H1 (cell line): Measurements from ENCODE around the gene RWDD3. TPM values are rescaled to one million over a fixed set of nuclear protein-coding genes. Genes with fewer than 3 reads are reported as not detected.

Experiments used
- CTCF ChIA-PET: fragments of 300-600 bp; sonication (Branson Sonifier 250); formaldehyde crosslinking; loops from one replicate; lab custom pipeline; 2021; ENCODE audit not compliant: partially characterized antibody; lab: Charles Lee
- POLR2A ChIA-PET: fragments of 300-600 bp; sonication (Branson Sonifier 250); formaldehyde crosslinking; loops from one replicate; lab custom pipeline; 2021; ENCODE audit warnings: inconsistent platforms; ENCODE audit not compliant: partially characterized antibody; lab: Charles Lee
- DNase-seq, 2 experiments: peaks; one replicate each; pipeline versions ENCODE4 v3.0.0 to v3.0.0-alpha.2; 2010 to 2022; ENCODE audit warnings: low spot score in 2 of 2, low read depth in 1 of 2, mixed read lengths in 1 of 2
- FAIRE-seq: peaks from 2 replicates; lab custom pipeline; 2011; peaks lifted over from hg19 to GRCh38; lab: Jason Lieb, UNC
- H2AFZ ChIP-seq: 2 replicates; pipeline ENCODE4 v1.8.1; 2012; ENCODE audit warnings: low read length, inconsistent platforms
- H2AK5ac ChIP-seq: 2 replicates; pipeline ENCODE4 v1.6.1; 2013; ENCODE audit warnings: low read depth, low read length
- H2BK120ac ChIP-seq: replicated peaks from 2 replicates; pipeline ENCODE3; 2013; ENCODE audit warnings: low read depth, low read length, inconsistent platforms
- H2BK12ac ChIP-seq: 2 replicates; pipeline ENCODE4 v1.6.1; 2013; ENCODE audit warnings: low read depth, low read length
- H2BK15ac ChIP-seq: 2 replicates; pipeline ENCODE4 v1.6.1; 2013; ENCODE audit warnings: low read length
- H2BK20ac ChIP-seq: 2 replicates; pipeline ENCODE4 v1.6.1; 2013; ENCODE audit warnings: low read length
- H2BK5ac ChIP-seq: 2 replicates; pipeline ENCODE4 v1.6.1; 2013; ENCODE audit warnings: low read depth, low read length
- H3K14ac ChIP-seq: 2 replicates; pipeline ENCODE4 v1.6.1; 2013; ENCODE audit warnings: inconsistent platforms; ENCODE audit not compliant: insufficient read length
- H3K18ac ChIP-seq: 2 replicates; pipeline ENCODE4 v1.6.1; 2013; ENCODE audit warnings: low read length; ENCODE audit errors: extremely low read depth
- H3K23ac ChIP-seq: 2 replicates; pipeline ENCODE4 v1.6.1; 2013; ENCODE audit warnings: inconsistent platforms; ENCODE audit not compliant: insufficient read length
- H3K23me2 ChIP-seq: 2 replicates; pipeline ENCODE4 v1.6.1; 2013; ENCODE audit warnings: low read depth, low read length
- H3K27ac ChIP-seq: 2 replicates; pipeline ENCODE4 v1.6.1; 2011; ENCODE audit warnings: low read depth, low read length, inconsistent platforms
- H3K27me3 ChIP-seq, 4 experiments: replicated peaks in 1 of 4; 1 replicate in 1 of 4; 2 replicates in 3 of 4; pipeline versions ENCODE4 v1.6.1 to v1.8.1; 2011 to 2013; ENCODE audit warnings: low read length in 3 of 4, mild to moderate bottlenecking in 3 of 4, inconsistent platforms in 2 of 4, mixed read lengths in 2 of 4, moderate library complexity in 1 of 4; ENCODE audit not compliant: control insufficient read depth in 3 of 4, insufficient read depth in 3 of 4; ENCODE audit errors: extremely low read depth in 1 of 4
- H3K36me3 ChIP-seq, 4 experiments: 2 replicates each; pipeline versions ENCODE4 v1.6.1 to v1.8.1; 2011 to 2013; ENCODE audit warnings: mild to moderate bottlenecking in 4 of 4, low read length in 3 of 4, moderate library complexity in 2 of 4, control low read depth in 1 of 4, inconsistent platforms in 1 of 4; ENCODE audit not compliant: insufficient read depth in 4 of 4, control insufficient read depth in 2 of 4
- H3K4ac ChIP-seq: replicated peaks from 2 replicates; pipeline ENCODE3; 2013; ENCODE audit warnings: low read length, low read depth, mixed read lengths, inconsistent platforms; ENCODE audit not compliant: insufficient read length
- H3K4me1 ChIP-seq, 4 experiments: replicated peaks in 1 of 4; 1 replicate in 1 of 4; 2 replicates in 3 of 4; pipeline versions ENCODE4 v1.6.1 to v1.8.1; 2011 to 2013; ENCODE audit warnings: low read length in 3 of 4, inconsistent platforms in 2 of 4, mixed read lengths in 1 of 4; ENCODE audit not compliant: insufficient read depth in 4 of 4, control insufficient read depth in 3 of 4
- H3K4me2 ChIP-seq, 2 experiments: 2 replicates each; pipeline versions ENCODE4 v1.6.1 to v1.8.1; 2011 to 2013; ENCODE audit warnings: low read depth in 2 of 2, low read length in 2 of 2, control low read depth in 1 of 2, inconsistent platforms in 1 of 2, mild to moderate bottlenecking in 1 of 2; ENCODE audit not compliant: insufficient read depth in 1 of 2
- H3K4me3 ChIP-seq, 4 experiments: fragments of 200-600, 300-600 bp in 1 of 4; sonication (generic), shearing (Covaris generic), sonication (Bioruptor Twin) in 1 of 4; 2 replicates each; pipeline versions ENCODE4 v1.5.1 to v1.8.1; 2011 to 2016; ENCODE audit warnings: low read length in 4 of 4, low read depth in 3 of 4, control low read depth in 2 of 4, inconsistent platforms in 2 of 4, mild to moderate bottlenecking in 2 of 4, mixed read lengths in 1 of 4, moderate library complexity in 1 of 4; ENCODE audit not compliant: insufficient read depth in 2 of 4; ENCODE audit errors: extremely low read depth in 1 of 4
- H3K56ac ChIP-seq: replicated peaks from 2 replicates; pipeline ENCODE3; 2013; ENCODE audit warnings: low read depth, mild to moderate bottlenecking, mixed read lengths, low read length, inconsistent platforms; ENCODE audit not compliant: insufficient read length
- H3K79me1 ChIP-seq: 2 replicates; pipeline ENCODE4 v1.6.1; 2013; ENCODE audit warnings: low read depth, low read length, control low read depth
- H3K79me2 ChIP-seq, 2 experiments: 2 replicates each; pipeline versions ENCODE4 v1.6.1 to v1.8.1; 2012 to 2013; ENCODE audit warnings: low read length in 2 of 2, mild to moderate bottlenecking in 2 of 2, inconsistent platforms in 1 of 2; ENCODE audit not compliant: insufficient read depth in 2 of 2, control insufficient read depth in 1 of 2
- H3K9ac ChIP-seq, 4 experiments: replicated peaks in 1 of 4; 1 replicate in 1 of 4; 2 replicates in 3 of 4; pipeline versions ENCODE4 v1.6.1 to v1.8.1; 2011 to 2013; ENCODE audit warnings: low read depth in 3 of 4, low read length in 3 of 4, control low read depth in 2 of 4, mild to moderate bottlenecking in 2 of 4, moderate library complexity in 2 of 4, inconsistent platforms in 1 of 4; ENCODE audit errors: extremely low read depth in 1 of 4
- H3K9me3 ChIP-seq, 2 experiments: 2 replicates each; pipeline versions ENCODE4 v1.6.1 to v1.8.1; 2012 to 2013; ENCODE audit warnings: mild to moderate bottlenecking in 2 of 2, moderate library complexity in 2 of 2, control low read depth in 1 of 2, inconsistent platforms in 1 of 2, low read depth in 1 of 2, low read length in 1 of 2, mixed read lengths in 1 of 2; ENCODE audit not compliant: insufficient read depth in 2 of 2
- H4K20me1 ChIP-seq, 2 experiments: replicated peaks in 1 of 2; 2 replicates each; pipeline versions ENCODE3 to v1.8.1; 2011 to 2013; ENCODE audit warnings: inconsistent platforms in 2 of 2, low read length in 2 of 2, mild to moderate bottlenecking in 1 of 2; ENCODE audit not compliant: insufficient read depth in 2 of 2, control insufficient read depth in 1 of 2
- H4K5ac ChIP-seq: 2 replicates; pipeline ENCODE4 v1.6.1; 2013; ENCODE audit warnings: low read length, low read depth, mixed read lengths, inconsistent platforms; ENCODE audit not compliant: insufficient read length
- H4K8ac ChIP-seq: 2 replicates; pipeline ENCODE4 v1.8.0; 2013; ENCODE audit warnings: mild to moderate bottlenecking, moderate library complexity, low read length, inconsistent platforms; ENCODE audit not compliant: insufficient read depth; ENCODE audit errors: extremely low read depth
- H4K91ac ChIP-seq: replicated peaks from 2 replicates; pipeline ENCODE3; 2013; ENCODE audit warnings: low read length, mixed read lengths, inconsistent platforms; ENCODE audit not compliant: insufficient read length
- CBX8 ChIP-seq: fragments of 300-800, 300-1000 bp; sonication (generic); IDR thresholded peaks from 2 replicates; pipeline ENCODE4 v1.7.1; 2016; ENCODE audit warnings: low read depth, low read length, borderline replicate concordance
- CHD2 ChIP-seq: IDR thresholded peaks from 2 replicates; pipeline ENCODE4 v1.6.1; 2012; ENCODE audit warnings: low read length, improper control_type of control experiment
- E2F6 ChIP-seq: IDR thresholded peaks from 2 replicates; pipeline ENCODE4 v1.6.1; 2012; ENCODE audit warnings: inconsistent platforms
- EP300 ChIP-seq, 2 experiments: IDR thresholded peaks; 1 replicate in 1 of 2; 2 replicates in 1 of 2; pipeline ENCODE4 v1.6.1; 2011 to 2012; ENCODE audit warnings: low read depth in 2 of 2, low read length in 2 of 2, mild to moderate bottlenecking in 2 of 2, borderline replicate concordance in 1 of 2, inconsistent platforms in 1 of 2, moderate library complexity in 1 of 2
- NRF1 ChIP-seq: IDR thresholded peaks from 2 replicates; pipeline ENCODE4 v1.6.1; 2011; ENCODE audit warnings: mild to moderate bottlenecking, low read depth, low read length, improper control_type of control experiment
- POLR2AphosphoS5 ChIP-seq: IDR thresholded peaks from 2 replicates; pipeline ENCODE4 v1.6.1; 2011; ENCODE audit warnings: low read depth, low read length
- POU5F1 ChIP-seq: IDR thresholded peaks from 2 replicates; pipeline ENCODE4 v1.6.1; 2011; ENCODE audit warnings: low read depth, mild to moderate bottlenecking, low read length, moderate library complexity
- RAD21 ChIP-seq, 2 experiments: IDR thresholded peaks in 1 of 2; conservative IDR thresholded peaks in 1 of 2; 2 replicates each; pipeline ENCODE4 v1.6.1; 2011; ENCODE audit warnings: low read depth in 2 of 2, low read length in 2 of 2, improper control_type of control experiment in 1 of 2, inconsistent platforms in 1 of 2, mild to moderate bottlenecking in 1 of 2, moderate library complexity in 1 of 2
- RFX5 ChIP-seq: IDR thresholded peaks from 2 replicates; pipeline ENCODE4 v1.6.1; 2011; ENCODE audit warnings: low read depth, low read length, improper control_type of control experiment, borderline replicate concordance
- RNF2 ChIP-seq: fragments of 200-900, 300-1000 bp; sonication (generic); IDR thresholded peaks from 2 replicates; pipeline ENCODE4 v1.7.1; 2016; ENCODE audit warnings: borderline replicate concordance, low read depth, mild to moderate bottlenecking, antibody characterized with exemption, low read length; ENCODE audit not compliant: poor library complexity, severe bottlenecking; ENCODE audit errors: missing control alignments
- RXRA ChIP-seq: IDR thresholded peaks from 2 replicates; pipeline ENCODE4 v1.6.1; 2011; ENCODE audit warnings: low read depth, mild to moderate bottlenecking, low read length, moderate library complexity; ENCODE audit not compliant: insufficient read depth
- TBP ChIP-seq: IDR thresholded peaks from 2 replicates; pipeline ENCODE4 v1.6.1; 2011; ENCODE audit warnings: low read depth, low read length, improper control_type of control experiment
- YY1 ChIP-seq: IDR thresholded peaks from 2 replicates; pipeline ENCODE4 v1.6.1; 2011; ENCODE audit warnings: low read depth, mild to moderate bottlenecking, low read length
- polyA plus RNA-seq, 7 experiments: library from polyadenylated mRNA; depleted of rRNA in 3 of 7; stranded (reverse) in 5 of 7; unstranded in 2 of 7; fragments of >200 nt in 5 of 7; fragments of 200-250 nt in 2 of 7; gene quantifications; 1 replicate in 5 of 7; 2 replicates in 1 of 7; 4 replicates in 1 of 7; pipeline versions ENCODE4 v1.2.1 to v1.2.3, GENCODE V29; 2011 to 2013; ENCODE audit warnings: missing spikeins in 2 of 7, mixed read lengths in 2 of 7
- total RNA-seq: library from RNA; stranded (reverse); fragmentation: NEBNext Ultra II Directional; extraction: Animal tissue kit (Norgen Biotek cat#: 25700); gene quantifications from 2 replicates; pipeline ENCODE4 v1.2.1, GENCODE V29; 2021

The RWDD3 gene
- total and polyA plus RNA-seq, 2 of the 8 experiments (the other 6 are each of a cell fraction or from before 2014, with no cell fraction given), result 7.9 to 14.5 TPM

- H2BK12ac ChIP-seq, result no peak overlapping the region
- H3K27me3 ChIP-seq, result no peaks in the 10 kb centered on the region
- H2BK15ac ChIP-seq, result no peak overlapping the region
- DNase-seq, result no peak
- H3K23ac ChIP-seq, result no peak overlapping the region
- no peak for FAIRE-seq
- no peak overlapping the region for H2AK5ac ChIP-seq
- no peak overlapping the region for H3K14ac ChIP-seq
- no peak overlapping the region for H2BK5ac ChIP-seq
- no peak overlapping the region for H3K9ac ChIP-seq
- no peak overlapping the region for H3K4me2 ChIP-seq
- H3K56ac ChIP-seq, result no peak overlapping the region
- H3K18ac ChIP-seq, result no peak overlapping the region
- no peak overlapping the region for H3K4ac ChIP-seq
- H4K20me1 ChIP-seq, result no peaks in the 10 kb centered on the region
- H3K9me3 ChIP-seq, result no peaks in the 10 kb centered on the region; a peak in 1 of 4 replicates
- TF ChIP-seq RXRA (no peak), RFX5 (no peak), YY1 (no peak), E2F6 (no peak), CHD2 (no peak), RAD21 (IDR thresholded peaks at IDR 0.05 in 1 of 2, conservative IDR thresholded peaks at IDR 0.05 in 1 of 2; ENCODE audit: low read depth in 2 of 2, low read length in 2 of 2) (no peak), NRF1 (no peak), TBP (no peak), RNF2 (no peak), CBX8 (no peak), POU5F1 (no peak), EP300 (IDR thresholded peaks at IDR 0.05; ENCODE audit: borderline replicate concordance in 1 of 2, low read depth in 2 of 2, low read length in 2 of 2) (no peak), POLR2AphosphoS5 (no peak)
- no peak overlapping the region for H3K4me3 ChIP-seq
- POLR2A ChIA-PET, result interaction anchor here (1.4 kb wide), 1 partner anchor 11 kb away, joined by 5 read pairs; the partner anchor contains the start of gene RWDD3
- no peak overlapping the region for H2AFZ ChIP-seq
- H4K5ac ChIP-seq, result no peak overlapping the region
- no peak overlapping the region for H2BK120ac ChIP-seq
- CTCF ChIA-PET, result interaction anchor here (0.9 to 3.0 kb wide), 5 partner anchors 11 to 106 kb away, joined by 3 to 15 read pairs (median 3); partner anchors contain the start of genes RWDD3 and TLCD4
- H4K91ac ChIP-seq, result no peak overlapping the region
- no peaks in the 10 kb centered on the region for H3K79me2 ChIP-seq
- peaks cover 0 to 5% (median 4%) of the 10 kb centered on the region in 4 experiments; a peak in 3 of 7 replicates for H3K4me1 ChIP-seq
- H2BK20ac ChIP-seq, result no peak overlapping the region
- no peak overlapping the region for H4K8ac ChIP-seq
- H3K36me3 ChIP-seq, result no peaks in the 10 kb centered on the region
- H3K27ac ChIP-seq, result no peak overlapping the region
- H3K79me1 ChIP-seq, result no peaks in the 10 kb centered on the region
- no peaks in the 10 kb centered on the region for H3K23me2 ChIP-seq
These were observed 10.9 kb upstream of the RWDD3 start for GRCh38 chr1:95223110-95223509.
